Neural cell (in vitro differentiated cells): ENCODE measurements around the gene ALLC.

Experiments used
- EZH2 ChIP-seq: fragments of 200-600, 300-800 bp; shearing (Covaris generic), sonication (generic); IDR thresholded peaks from 2 replicates; pipeline ENCODE4 v1.6.1; 2014; ENCODE audit warnings: antibody characterized with exemption, low read length, borderline replicate concordance, mild to moderate bottlenecking; ENCODE audit not compliant: insufficient read depth, poor library complexity, severe bottlenecking
- MXI1 ChIP-seq: fragments of 450-650 bp; conservative IDR thresholded peaks from 2 replicates; pipeline ENCODE4 v1.6.1; 2014; ENCODE audit warnings: antibody characterized with exemption, mild to moderate bottlenecking; ENCODE audit not compliant: poor library complexity, severe bottlenecking
- POLR2AphosphoS5 ChIP-seq: IDR thresholded peaks from 2 replicates; pipeline ENCODE4 v1.6.1; 2012
- RAD21 ChIP-seq: fragments of 450-650 bp; conservative IDR thresholded peaks from 2 replicates; pipeline ENCODE4 v1.6.1; 2014; ENCODE audit warnings: antibody characterized with exemption, mild to moderate bottlenecking, moderate library complexity
- TF ChIP-seq, protein P1 (sequence below): fragments of 450-650 bp; IDR thresholded peaks from 2 replicates; pipeline ENCODE4 v1.5.1; 2014; ENCODE audit warnings: antibody characterized with exemption, mild to moderate bottlenecking, moderate library complexity; ENCODE audit not compliant: poor library complexity, severe bottlenecking

DNA sequence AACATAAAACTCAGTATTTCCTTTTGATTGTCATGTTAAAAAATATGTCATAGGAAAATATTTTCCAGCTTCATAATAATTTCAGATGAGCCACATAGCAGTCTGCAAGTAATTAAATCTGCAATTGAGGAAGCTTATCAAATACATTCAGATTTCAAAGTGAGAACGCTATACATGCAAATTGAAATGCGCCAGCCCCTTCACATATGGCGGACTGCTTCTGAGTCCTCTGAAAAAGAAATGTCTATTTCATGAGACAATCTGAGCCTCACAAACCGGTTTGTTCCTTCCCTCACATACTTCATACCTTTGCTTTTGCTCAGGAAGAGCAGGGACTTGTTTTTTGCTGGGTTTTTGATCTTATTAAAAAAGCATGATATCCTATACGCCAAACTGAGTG lies 43.1 kb downstream of the ALLC start:
- TF ChIP-seq, protein P1, sequence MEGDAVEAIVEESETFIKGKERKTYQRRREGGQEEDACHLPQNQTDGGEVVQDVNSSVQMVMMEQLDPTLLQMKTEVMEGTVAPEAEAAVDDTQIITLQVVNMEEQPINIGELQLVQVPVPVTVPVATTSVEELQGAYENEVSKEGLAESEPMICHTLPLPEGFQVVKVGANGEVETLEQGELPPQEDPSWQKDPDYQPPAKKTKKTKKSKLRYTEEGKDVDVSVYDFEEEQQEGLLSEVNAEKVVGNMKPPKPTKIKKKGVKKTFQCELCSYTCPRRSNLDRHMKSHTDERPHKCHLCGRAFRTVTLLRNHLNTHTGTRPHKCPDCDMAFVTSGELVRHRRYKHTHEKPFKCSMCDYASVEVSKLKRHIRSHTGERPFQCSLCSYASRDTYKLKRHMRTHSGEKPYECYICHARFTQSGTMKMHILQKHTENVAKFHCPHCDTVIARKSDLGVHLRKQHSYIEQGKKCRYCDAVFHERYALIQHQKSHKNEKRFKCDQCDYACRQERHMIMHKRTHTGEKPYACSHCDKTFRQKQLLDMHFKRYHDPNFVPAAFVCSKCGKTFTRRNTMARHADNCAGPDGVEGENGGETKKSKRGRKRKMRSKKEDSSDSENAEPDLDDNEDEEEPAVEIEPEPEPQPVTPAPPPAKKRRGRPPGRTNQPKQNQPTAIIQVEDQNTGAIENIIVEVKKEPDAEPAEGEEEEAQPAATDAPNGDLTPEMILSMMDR: no peak
- TF ChIP-seq EZH2: no peak
- no peak for TF ChIP-seq MXI1
- TF ChIP-seq POLR2AphosphoS5: no peak
- no peak for TF ChIP-seq RAD21
